Inferior parietal cortex (tissue), 1 donor: ENCODE measurements around the gene ST6GALNAC4.
A peak's percentile ranks its signal among the peaks of the same experiment; 100 is the strongest.

Experiments
- DNase-seq: peaks from one replicate; pipeline ENCODE4 v3.0.0-alpha.2; 2016; ENCODE audit errors: extremely low spot score

The ST6GALNAC4 gene, protein sequence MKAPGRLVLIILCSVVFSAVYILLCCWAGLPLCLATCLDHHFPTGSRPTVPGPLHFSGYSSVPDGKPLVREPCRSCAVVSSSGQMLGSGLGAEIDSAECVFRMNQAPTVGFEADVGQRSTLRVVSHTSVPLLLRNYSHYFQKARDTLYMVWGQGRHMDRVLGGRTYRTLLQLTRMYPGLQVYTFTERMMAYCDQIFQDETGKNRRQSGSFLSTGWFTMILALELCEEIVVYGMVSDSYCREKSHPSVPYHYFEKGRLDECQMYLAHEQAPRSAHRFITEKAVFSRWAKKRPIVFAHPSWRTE

DNA sequence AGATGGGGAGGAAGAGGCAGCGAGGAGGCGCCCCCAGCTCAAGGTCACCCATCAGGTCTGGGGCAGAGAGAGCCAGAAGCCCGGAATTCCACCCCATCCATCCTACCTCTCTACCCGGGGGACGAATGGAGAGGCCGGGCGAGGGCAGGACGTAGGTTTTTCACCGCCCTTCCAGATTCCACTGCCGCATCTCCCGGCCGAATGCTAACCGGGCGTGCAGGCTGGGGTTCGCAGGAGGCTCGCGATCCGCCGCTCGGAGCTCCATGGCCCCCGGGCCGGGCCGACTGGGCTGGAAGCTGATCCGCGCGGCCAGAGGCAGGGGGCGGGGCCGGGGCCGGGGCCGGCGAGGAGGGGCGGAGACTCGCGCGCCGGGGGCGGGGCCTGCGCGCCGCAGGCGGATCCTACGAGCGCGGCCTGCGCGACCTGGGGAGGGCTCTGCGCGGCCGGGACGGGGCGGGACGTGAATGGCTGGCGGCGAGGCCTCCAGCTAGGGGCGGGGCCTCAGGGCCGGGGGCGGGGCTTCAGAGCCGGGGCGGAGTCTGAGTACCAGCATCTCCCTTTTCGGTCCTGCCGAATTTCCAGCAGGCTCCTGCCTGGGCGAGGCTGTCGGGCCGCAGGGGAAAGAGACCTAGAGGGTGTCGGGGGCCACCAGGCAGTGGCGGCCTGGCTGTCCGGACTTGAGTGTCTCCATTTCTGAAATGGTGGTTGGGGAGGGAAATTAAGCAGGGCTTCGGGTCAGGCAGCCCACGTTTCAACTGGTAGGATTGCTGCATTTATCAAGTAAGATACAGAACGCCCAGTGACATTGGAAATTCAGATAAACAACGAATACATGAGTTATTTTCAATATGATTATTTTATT is at the start of gene ST6GALNAC4:
Gene ST6GALNAC4 (minus strand): TSS at position 322 of the 862 bp plus-strand sequence. CDS start 622 bp downstream, outside the sequence.
- DNase-seq, result peak; percentile 82

DNA sequence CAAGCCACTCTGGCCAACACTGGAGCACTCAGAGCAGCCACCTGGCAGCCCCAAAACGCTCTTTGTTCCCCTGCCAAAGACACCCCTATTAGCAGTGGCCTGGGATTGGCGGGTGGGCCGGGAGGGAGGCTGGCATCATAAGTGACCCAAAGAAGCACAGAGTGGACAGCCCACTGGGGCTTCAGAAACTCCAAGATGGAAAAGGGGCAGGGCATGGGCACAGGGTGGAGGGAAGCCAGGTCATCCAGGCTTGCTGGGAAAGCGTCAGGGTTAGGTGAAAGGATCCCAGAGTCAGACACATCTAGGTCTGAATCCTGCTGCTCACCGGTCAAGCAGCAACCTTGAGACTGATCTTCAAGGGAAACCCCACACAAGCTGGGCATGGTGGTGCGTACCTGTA is 49.1 kb upstream of the ST6GALNAC4 start:
- no peak for DNase-seq

DNA sequence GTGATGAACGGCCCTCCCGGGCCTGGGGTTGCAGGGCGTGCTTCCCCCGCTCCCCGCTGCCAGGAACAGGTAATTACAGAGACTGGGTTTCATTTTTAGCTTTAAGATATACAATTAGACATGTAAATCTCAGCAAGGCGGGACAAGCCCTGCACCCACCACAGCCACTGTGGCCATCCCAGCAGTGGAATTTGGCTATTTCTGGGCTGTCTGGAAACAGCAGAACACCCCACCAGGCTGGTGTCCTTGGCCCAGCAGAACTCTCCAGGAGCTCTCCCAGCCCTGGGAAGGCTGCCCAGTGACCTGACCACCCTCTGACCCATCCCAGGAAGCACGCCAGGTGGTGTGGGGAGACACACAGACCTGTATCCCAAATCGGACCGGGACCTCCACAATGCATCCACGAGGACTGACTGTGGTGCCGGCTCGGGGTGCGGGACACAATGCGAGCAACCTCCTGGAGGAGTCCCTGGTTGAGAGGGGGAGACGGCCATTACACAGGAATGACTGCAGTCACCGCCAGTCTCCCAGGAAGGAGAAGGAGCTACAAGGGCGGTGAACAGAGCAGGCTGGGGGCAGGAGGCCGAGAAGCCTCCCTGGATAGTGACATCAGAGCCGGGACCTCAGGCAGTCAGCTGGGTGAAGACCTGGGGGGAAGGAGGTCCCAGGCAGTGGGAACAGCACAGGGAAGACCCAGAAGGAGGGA is 46.7 kb upstream of the ST6GALNAC4 start:
- DNase-seq, result no peak

DNA sequence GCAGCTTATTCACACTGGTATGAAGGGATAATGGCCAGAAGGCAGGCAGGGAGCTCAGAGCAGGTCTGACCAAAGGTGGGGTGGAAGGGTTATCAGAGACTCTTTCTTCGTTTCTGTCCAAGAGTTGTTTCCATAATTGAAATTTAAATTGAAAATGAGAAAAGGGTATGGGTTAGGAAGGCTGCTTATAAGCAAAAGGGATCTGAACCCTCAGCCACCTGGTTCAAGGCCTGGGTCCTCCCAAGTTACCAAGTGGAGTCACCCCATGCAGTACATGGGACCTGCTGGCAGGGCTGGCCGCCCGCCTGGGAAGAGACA is 46.2 kb upstream of the ST6GALNAC4 start:
- DNase-seq, result no peak

DNA sequence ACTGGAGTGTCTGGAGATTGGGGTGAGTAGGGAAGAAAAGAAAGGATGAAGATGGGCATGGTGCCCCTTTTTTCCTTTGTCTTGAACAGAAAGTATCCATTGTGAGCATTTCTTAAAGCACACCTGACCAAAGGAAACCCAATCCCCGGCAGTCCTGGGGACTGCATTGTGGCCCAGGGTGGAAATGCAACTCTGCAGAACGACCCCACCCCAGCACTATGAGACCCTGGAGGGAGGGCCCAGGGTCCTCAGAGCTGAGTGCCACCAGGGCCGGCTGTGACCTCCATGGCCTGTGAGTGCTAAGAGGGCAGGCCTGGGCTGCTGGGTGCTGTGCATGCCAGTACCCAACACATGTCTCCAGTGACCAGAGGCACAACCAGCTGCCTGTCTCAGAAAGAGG is 45.4 kb upstream of the ST6GALNAC4 start:
- DNase-seq, result no peak

DNA sequence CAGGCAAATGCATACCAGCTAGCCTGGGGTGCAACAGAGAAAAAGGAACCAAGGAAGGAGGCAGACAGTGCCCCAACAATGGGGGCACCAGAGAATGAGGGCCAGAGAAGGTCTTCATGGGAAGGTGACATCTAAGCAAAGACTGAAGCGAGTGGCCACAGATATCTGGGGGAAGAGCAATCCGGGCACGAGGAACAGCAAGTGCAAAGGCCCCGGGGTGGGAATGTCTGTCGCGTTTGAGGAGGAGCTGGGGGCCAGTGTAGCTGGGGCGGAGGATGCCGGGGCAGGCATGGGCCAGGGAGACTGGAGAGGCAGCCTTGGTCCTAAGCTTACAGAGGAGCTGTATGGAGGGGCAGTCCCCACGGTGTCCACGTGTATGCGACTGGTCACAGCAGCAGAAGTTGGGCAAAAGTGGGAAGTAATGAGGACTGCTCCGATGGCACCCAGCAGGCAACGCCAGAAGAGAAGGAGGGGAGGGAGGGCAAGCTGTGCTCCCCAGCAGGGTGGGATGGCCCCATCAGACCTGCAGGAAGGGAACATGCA is 44.8 kb upstream of the ST6GALNAC4 start:
- no peak for DNase-seq

DNA sequence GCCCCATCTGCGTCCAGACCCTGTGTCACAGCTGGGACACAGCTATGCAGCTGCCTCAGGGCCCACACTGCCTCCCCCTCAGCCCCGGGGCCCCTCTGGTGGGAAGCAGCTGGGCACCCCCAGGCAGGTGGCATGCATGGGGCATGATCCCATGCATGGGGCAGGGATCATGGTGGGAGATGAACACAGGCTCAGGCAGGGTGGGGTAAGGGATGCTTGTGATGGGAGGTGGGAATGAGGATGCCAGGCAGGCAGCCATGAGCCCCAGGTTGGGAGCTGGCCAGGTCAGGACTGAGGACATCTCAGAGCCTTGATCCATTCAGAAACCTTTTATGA is 44.3 kb upstream of the ST6GALNAC4 start:
- DNase-seq, result no peak

DNA sequence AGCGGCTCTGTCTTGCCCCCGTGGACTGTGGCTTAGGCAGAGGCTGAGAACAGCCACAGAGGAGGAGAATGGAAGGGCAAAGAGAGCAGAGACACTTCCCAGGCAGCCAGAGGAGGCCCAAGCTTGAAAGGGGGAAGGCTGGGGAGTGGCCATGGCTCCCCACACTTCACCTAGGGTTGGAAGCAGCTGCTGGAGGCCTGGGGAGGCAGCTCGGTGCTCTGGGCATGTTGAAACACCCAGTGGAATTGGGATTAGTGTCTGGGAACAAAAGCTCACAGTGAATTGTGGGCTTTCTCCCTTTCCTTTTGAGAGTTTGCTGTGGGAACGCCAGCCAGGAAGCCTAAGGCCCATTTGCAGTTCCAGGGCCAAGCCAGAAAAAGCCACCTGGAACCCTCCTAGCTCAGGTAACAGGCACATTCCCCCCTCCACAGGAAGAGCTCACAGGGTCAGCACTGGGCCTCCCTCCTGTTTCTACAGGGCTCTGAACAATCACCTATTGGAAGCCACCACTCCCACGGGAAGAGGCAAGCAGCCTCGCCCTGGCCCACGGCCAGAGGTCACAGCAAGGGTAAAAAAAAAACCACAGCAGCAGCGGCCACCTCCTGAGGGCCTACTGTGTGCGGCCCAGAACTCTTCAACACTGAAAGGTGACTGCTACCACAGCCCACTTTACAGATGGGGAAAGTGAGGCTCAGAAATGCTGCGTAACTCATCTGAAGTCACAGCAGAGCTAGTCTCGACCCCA is 43.7 kb upstream of the ST6GALNAC4 start:
- DNase-seq, result no peak

DNA sequence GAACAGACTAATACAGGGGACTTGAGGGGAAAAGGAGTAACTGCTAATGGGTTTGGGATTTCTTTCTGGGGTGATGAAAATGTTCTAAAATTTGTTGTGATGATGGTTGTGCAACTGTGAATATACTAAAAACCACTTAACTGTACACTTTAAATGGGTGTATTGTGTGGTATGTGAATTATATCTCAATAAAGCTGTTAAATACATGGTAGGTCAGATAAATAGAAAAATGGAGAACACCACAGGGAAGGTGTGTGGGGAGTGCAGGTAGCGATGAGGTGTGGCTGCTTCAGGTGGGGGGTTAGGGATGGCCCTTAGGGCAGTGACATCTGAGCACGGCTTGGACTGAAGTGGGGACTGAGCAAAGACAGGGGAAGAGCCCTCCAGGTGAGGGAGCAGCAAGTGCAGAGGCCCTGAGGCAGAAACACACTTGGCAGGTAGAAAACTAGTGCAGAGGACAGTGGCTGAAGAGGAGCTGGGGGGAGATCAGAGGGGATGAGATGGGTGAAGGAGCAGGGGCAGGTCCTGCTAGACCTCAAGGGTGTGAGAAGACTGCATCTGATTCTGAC is 43.1 kb upstream of the ST6GALNAC4 start:
- no peak for DNase-seq

DNA sequence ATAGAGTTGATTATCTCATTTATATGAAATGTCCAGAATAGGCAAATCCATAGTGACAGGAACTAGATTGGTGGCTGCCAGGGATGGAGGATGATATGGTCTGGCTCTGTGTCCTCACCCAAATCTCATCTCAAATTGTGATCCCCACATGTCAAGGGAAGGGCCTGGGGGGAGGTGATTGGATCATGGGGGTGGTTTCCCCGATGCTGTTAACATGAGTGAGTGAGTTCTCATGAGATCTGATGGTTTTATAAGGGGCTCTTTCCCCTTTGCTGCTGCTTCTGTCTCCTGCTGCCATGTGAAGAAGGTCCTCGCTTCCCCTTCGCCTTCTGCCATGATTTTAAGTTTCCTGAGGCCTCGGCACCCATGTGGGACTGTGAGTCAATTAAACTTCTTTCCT is 42.6 kb upstream of the ST6GALNAC4 start:
- DNase-seq, result no peak

DNA sequence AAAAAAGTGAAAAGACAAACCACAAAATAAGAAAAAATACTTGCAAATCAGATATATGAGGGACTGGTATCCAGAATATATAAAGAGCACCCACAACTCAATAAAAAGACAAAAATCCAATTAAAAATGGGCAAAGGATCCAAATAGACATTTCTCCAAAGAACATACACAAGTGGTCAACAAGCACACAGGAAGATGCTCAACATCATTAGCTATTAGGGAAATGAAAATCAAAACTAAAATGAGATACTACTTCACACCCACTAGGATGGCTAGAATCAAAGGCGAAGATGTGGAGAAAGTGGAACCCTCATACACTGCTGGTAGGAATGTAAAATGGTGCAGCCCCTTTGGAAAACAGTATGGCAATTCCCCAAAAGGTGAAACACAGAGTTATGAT is 41.9 kb upstream of the ST6GALNAC4 start:
- DNase-seq, result no peak

DNA sequence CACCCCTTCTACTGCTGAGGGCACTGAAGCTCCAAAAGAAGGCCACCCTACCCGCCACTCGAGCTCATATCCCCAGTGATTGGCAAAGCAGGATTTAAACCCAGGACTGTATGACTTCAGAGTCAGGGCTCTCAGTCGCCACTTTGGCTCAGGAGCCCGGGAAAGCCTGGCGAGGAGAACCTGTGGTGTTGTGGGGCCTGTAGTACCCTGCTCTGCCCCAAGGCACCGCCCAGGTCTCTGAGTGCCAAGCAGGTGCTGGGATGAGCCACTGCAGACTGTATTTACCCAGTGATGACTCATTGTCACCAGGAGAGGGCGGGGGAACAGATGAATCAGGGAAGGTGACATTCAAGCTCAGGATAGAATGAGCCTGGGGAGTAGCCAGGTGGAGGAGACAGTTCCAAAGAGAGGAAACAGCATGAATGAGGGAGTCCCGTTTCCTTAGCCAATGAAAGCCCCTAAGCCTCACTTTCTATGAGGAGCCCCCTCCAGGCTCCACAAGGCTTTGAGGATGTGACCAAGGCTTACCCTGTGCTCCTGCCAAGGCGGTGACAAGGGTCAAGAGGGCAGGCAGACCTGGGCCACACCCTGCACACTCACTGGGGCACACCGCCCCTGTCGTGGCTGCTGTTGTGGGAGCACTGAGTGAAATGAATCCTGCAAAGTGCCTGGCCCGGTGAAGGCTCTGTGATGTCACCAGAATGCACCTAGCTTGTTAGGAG is 38.6 kb upstream of the ST6GALNAC4 start:
- no peak for DNase-seq

DNA sequence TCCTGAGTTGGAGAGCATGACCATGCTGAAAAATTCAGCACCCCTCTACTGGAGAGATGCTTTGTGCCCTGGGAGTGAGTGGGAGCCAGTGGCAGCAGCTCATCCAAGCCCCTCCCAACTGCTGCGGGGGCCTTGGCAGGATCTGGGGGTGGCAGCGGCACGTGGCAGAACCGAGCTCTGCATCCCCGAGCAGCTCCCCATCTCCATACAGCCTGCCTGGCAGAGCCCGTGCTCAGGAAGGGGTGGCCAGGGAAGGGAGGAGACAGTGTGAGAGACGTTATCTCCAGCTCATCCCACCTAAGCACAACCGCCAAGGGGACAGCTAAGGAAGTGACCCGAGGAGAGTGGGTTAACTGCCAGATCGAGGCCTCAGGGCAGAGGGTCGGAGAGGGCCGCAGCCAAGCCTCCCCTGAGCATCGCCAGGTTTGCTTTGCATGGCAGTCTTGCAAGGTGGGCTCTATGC is 38.0 kb upstream of the ST6GALNAC4 start:
- DNase-seq, result no peak

DNA sequence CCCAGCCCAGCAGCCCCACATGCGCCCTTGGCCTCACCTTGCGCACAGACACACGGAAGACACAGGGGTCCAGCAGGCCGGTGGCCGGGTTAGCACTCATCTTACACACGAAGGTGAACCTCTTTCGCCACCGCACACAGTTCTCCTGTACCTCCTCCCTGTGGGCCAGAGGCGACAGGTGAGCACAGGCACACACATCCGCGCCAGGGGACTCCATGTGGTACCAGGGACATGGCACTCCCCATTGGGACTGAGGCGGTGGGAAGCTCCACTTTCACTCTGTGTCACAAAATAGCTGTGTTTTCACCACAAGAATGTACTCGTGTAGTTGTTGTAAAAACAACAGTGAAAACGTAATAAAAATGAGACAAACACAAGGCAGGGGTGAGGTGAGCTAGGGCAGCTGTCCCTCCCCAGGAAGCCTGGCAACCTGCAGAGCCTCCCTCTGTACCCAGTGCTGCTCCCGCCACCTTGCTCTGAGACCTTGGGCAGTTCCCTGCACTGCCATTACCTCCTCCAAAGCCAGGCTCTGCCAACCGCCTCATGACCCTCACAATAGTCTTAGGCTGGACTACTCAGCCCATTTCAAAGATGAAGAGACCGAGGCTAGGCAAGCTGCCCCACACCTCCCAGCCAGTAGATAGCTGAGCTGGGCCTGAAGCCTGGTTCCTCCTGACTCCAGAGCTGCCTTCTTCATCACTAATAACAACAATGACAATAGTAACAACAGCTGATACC is 37.1 kb upstream of the ST6GALNAC4 start:
- DNase-seq, result no peak

DNA sequence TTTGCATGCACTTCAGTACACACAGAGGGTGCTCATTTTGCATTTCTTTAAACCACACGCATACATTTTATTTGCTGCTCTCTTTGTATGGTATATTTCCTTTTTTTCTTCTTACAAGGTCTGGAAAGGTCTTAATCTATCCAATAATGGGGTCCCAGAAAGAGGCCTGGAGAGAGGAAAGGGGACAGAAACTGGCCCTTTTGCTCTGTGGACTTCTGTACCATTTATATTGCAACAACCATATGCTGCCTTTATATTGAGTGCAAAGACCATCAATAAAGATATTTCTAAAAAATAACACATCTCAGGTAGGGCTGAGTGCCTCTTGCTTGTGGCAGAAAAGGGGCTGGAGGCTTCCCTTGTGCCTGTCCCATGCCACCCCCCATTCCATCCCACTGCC is 36.3 kb upstream of the ST6GALNAC4 start:
- DNase-seq, result no peak

DNA sequence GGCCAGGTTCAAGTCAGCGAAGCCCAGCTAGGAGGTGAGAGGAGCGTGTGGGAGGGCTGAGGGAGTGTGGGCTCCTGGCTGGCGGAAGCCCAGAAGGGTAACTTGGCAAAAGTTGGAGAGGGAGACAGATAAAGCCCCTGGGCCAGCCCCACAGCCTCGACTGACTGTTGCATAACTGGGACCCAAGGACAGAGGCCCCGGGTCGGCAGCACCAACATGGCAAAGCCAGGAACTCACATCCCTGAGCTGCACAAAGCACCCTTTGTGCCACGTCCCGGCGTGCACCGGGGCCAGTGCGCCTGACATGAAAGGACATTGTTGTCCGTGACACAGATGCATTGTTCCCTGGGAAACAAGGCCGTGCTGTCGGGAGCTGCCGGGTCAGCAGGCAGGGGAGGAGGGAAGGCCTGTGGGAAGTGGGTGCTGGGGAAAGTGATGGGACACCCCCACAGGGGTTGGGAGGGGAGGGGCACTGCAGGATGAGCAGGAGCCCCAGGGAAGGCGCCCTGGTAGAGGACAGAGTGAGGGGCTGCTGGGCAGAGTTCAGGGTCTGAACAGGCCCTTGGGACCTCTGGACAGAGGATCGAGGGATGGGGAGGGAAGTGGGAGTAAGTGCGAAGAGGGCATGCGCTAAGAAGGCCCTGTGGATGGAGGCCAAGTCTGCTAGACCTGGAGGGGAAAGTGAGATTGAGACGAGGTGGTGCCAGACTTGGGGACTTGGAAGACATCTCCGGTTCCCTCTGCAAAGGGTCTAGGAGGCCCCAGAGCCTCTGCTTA is 33.9 kb upstream of the ST6GALNAC4 start:
- DNase-seq, result peak; percentile 92

DNA sequence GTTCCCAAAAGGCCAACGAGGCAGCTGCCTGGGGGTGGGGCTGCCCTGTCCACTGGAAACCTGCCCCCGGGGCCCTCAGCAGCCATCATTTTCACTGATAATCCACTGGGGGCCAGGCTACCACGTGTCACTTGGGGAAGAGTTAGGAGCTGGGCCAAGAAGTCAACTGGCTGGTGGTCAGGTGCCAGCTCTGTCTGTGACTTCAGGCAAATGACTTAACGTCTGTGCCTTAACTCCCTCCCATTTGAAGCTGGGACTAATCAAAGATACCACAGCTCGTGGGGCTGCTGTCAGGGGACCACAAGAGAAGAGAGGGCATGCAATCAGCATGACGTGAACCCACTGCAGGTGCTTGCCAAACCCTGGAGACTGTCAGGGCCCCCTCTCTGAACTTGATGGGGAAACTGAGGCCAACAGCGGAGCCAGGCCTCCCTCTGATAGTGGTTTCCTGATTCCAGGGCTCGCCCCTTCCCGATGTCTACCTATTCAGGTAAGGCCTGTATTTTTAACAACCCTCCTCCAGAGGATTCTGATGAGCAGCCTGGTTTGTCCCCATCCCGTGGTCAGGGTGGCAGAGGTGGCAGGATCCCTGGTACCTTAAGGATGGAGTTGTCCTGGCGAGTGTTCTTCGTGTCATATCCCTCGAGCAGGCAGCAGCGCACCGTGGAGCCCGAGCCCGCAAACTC is 33.1 kb upstream of the ST6GALNAC4 start:
- peak; percentile 71 for DNase-seq
